PC-3 (cell line): ENCODE data around the gene DIPK1C. TPM values are rescaled to one million over a fixed set of nuclear protein-coding genes. Genes with fewer than 3 reads are reported as not detected.

Source experiments
- ATAC-seq: fragments of 200-7000 bp; cut with Tn5 transposase; 2 replicates; pipeline ENCODE4 v1.9.1; 2020; ENCODE audit warnings: mild to moderate bottlenecking, moderate library complexity
- BruUV-seq: library from RNA; stranded (reverse); fragments of 400-500 nt; replicated peaks from 2 replicates; lab custom pipeline; 2021; lab: Mats Ljungman, UMichigan
- CTCF ChIA-PET: fragments of 300-600 bp; sonication (Branson Sonifier 250); formaldehyde crosslinking; loops from one replicate; lab custom pipeline; 2022; ENCODE audit warnings: antibody characterized with exemption; lab: Charles Lee
- POLR2A ChIA-PET: fragments of 300-600 bp; sonication (Branson Sonifier 250); formaldehyde crosslinking; loops from one replicate; lab custom pipeline; 2022; ENCODE audit warnings: antibody characterized with exemption; ENCODE audit not compliant: unreplicated experiment; lab: Charles Lee
- DNase-seq: peaks from one replicate; pipeline ENCODE4 v3.0.0-alpha.2; 2015
- H2AFZ ChIP-seq: fragments of 300-600 bp; sonication (generic); 2 replicates; pipeline ENCODE4 v1.6.0; 2016; ENCODE audit warnings: antibody characterized with exemption, low read length
- H3F3A ChIP-seq: fragments of 300-600 bp; sonication (generic); one replicate; pipeline ENCODE4 v1.6.0; 2017; ENCODE audit warnings: antibody characterized with exemption, low read length, control low read depth, mild to moderate bottlenecking; ENCODE audit not compliant: unreplicated experiment
- H3K27ac ChIP-seq: fragments of 300-600 bp; sonication (generic); 2 replicates; pipeline ENCODE4 v1.5.1; 2016; ENCODE audit warnings: mild to moderate bottlenecking, low read length
- H3K27me3 ChIP-seq: fragments of 300-600 bp; sonication (generic); 2 replicates; pipeline ENCODE4 v1.6.1; 2016; ENCODE audit warnings: low read length, mixed read lengths
- H3K36me3 ChIP-seq: fragments of 300-600 bp; sonication (generic); 2 replicates; pipeline ENCODE4 v1.6.1; 2016; ENCODE audit warnings: low read depth, mixed run types, low read length, mixed read lengths
- H3K4me1 ChIP-seq: fragments of 300-600 bp; sonication (generic); 2 replicates; pipeline ENCODE4 v1.5.1; 2016; ENCODE audit warnings: low read length; ENCODE audit not compliant: insufficient read depth
- H3K4me2 ChIP-seq: fragments of 300-600 bp; sonication (generic); 2 replicates; pipeline ENCODE4 v1.6.0; 2016; ENCODE audit warnings: low read length
- H3K4me3 ChIP-seq: fragments of 300-600 bp; sonication (generic); 2 replicates; pipeline ENCODE4 v1.5.1; 2016; ENCODE audit warnings: mild to moderate bottlenecking, low read length, mixed read lengths
- H3K79me2 ChIP-seq: fragments of 300-600 bp; sonication (generic); 2 replicates; pipeline ENCODE4 v1.6.1; 2017; ENCODE audit warnings: low read length, mixed read lengths
- H3K9ac ChIP-seq: fragments of 300-600 bp; sonication (generic); 2 replicates; pipeline ENCODE4 v1.6.0; 2016; ENCODE audit warnings: mild to moderate bottlenecking, low read length
- H3K9me2 ChIP-seq: fragments of 300-600 bp; sonication (generic); replicated peaks from 2 replicates; pipeline ENCODE4 v1.6.1; 2016; ENCODE audit warnings: mixed run types, low read length, mixed read lengths
- H3K9me3 ChIP-seq: fragments of 300-600 bp; sonication (generic); 2 replicates; pipeline ENCODE4 v1.6.1; 2016; ENCODE audit warnings: low read length, mixed read lengths
- H4K20me1 ChIP-seq: fragments of 300-600 bp; sonication (generic); 2 replicates; pipeline ENCODE4 v1.6.1; 2016; ENCODE audit warnings: low read length, mixed read lengths
- CTCF ChIP-seq: fragments of 300-600 bp; sonication (generic); conservative IDR thresholded peaks from 2 replicates; pipeline ENCODE4 v1.5.1; 2017; ENCODE audit warnings: antibody characterized with exemption, low read depth, mild to moderate bottlenecking, low read length
- EZH2 ChIP-seq: fragments of 300-600 bp; sonication (generic); IDR thresholded peaks from one replicate; pipeline ENCODE4 v1.6.1; 2017; ENCODE audit warnings: antibody characterized with exemption, mild to moderate bottlenecking, low read length; ENCODE audit not compliant: unreplicated experiment
- EZH2phosphoT487 ChIP-seq: fragments of 300-600 bp; sonication (generic); IDR thresholded peaks from 2 replicates; pipeline ENCODE4 v1.6.1; 2018; ENCODE audit warnings: mild to moderate bottlenecking, antibody characterized with exemption, low read length, borderline replicate concordance
- intact Hi-C: fragments of 100-400 bp; cut with micrococcal nuclease; formaldehyde crosslinking; loops from 2 replicates; pipeline ENCODE4 v1.9.0; 2023
- total RNA-seq: library from RNA; depleted of rRNA; stranded (reverse); fragments of >200 nt; gene quantifications from 2 replicates; pipeline ENCODE4 v1.2.3, GENCODE V29; 2014

Gene DIPK1C
- total RNA-seq, 1 experiment from 2014 or later, result not detected

GRCh38 chr18:74396171-74397169 is 60.6 kb downstream of the DIPK1C start:
- Histone ChIP-seq H3K27ac (no peak overlapping the region), H3K27me3 (peaks cover 97% of the 10 kb centered on the region), H3K4me1 (no peaks in the 10 kb centered on the region), H3K9ac (no peak overlapping the region), H3K9me2 (no peaks in the 10 kb centered on the region), H2AFZ (no peak overlapping the region), H3F3A (no peaks in the 10 kb centered on the region), H3K4me2 (no peak overlapping the region), H3K9me3 (no peaks in the 10 kb centered on the region), H3K79me2 (no peaks in the 10 kb centered on the region), H3K36me3 (no peaks in the 10 kb centered on the region), H3K4me3 (no peak overlapping the region), H4K20me1 (no peaks in the 10 kb centered on the region)
- ATAC-seq (no peak), DNase-seq (no peak)
- intact Hi-C loops, result loop anchor here (1.0 kb wide), 1 partner anchor 156 kb away; no protein-coding TSS in a partner anchor
- ChIA-PET POLR2A (no interaction called here), CTCF (no interaction called here)
- no peak for TF ChIP-seq EZH2phosphoT487
- no peak for TF ChIP-seq EZH2
- TF ChIP-seq CTCF, result no peak
- BruUV-seq, result no TSS peak

- intact Hi-C loops, result no loop called here
- POLR2A ChIA-PET, result no interaction called here
These were observed 61.4 kb downstream of the DIPK1C start for GRCh38 chr18:74395648-74396154.

More at GRCh38 chr18:74395648-74396154, 61.4 kb downstream of the DIPK1C start:
- no peaks in the 10 kb centered on the region for H3K36me3 ChIP-seq
- no peaks in the 10 kb centered on the region for H3K9me2 ChIP-seq
- H3K79me2 ChIP-seq, result no peaks in the 10 kb centered on the region
- DNase-seq, result no peak
- H3K4me2 ChIP-seq, result no peak overlapping the region
- H4K20me1 ChIP-seq, result no peaks in the 10 kb centered on the region
- TF ChIP-seq EZH2 (no peak), EZH2phosphoT487 (no peak), CTCF (no peak)
- no peaks in the 10 kb centered on the region for H3K9me3 ChIP-seq
- H3K4me3 ChIP-seq, result no peak overlapping the region
- ATAC-seq, result no peak
- H2AFZ ChIP-seq, result no peak overlapping the region
- H3K4me1 ChIP-seq, result no peaks in the 10 kb centered on the region
- no peaks in the 10 kb centered on the region for H3F3A ChIP-seq
- no peak overlapping the region for H3K9ac ChIP-seq
- no peak overlapping the region for H3K27ac ChIP-seq
- no TSS peak for BruUV-seq
- peaks cover 97% of the 10 kb centered on the region for H3K27me3 ChIP-seq
- CTCF ChIA-PET, result no interaction called here
